A673 (cell line): ENCODE results near the gene PKD1. TPM values are rescaled to one million over a fixed set of nuclear protein-coding genes. Genes with fewer than 3 reads are reported as not detected.

Experiments used
- BruUV-seq: library from RNA; stranded (reverse); fragments of 400-500 nt; replicated peaks from 2 replicates; lab custom pipeline; 2021; lab: Mats Ljungman, UMichigan
- CTCF ChIA-PET: fragments of 300-600 bp; sonication (Branson Sonifier 250); formaldehyde crosslinking; loops from one replicate; lab custom pipeline; 2022; ENCODE audit warnings: antibody characterized with exemption; lab: Charles Lee
- POLR2A ChIA-PET: fragments of 300-600 bp; sonication (Branson Sonifier 250); formaldehyde crosslinking; loops from one replicate; lab custom pipeline; 2022; ENCODE audit warnings: antibody characterized with exemption; ENCODE audit not compliant: low non-redundant PET; lab: Charles Lee
- DNase-seq: peaks from one replicate; pipeline ENCODE4 v3.0.0-alpha.2; 2015; ENCODE audit warnings: low spot score
- H3K27ac ChIP-seq: fragments of 200-600 bp; sonication (generic); 2 replicates; pipeline ENCODE4 v1.5.1; 2016; ENCODE audit warnings: mixed run types, low read depth, mild to moderate bottlenecking, mixed read lengths, antibody characterized with exemption, low read length; ENCODE audit not compliant: poor library complexity, severe bottlenecking
- H3K27me3 ChIP-seq: fragments of 200-600 bp; sonication (generic); replicated peaks from 2 replicates; pipeline ENCODE4 v1.6.1; 2017; ENCODE audit warnings: mixed run types, low read depth, mild to moderate bottlenecking, mixed read lengths, antibody characterized with exemption, low read length; ENCODE audit not compliant: insufficient read depth, poor library complexity
- H3K36me3 ChIP-seq: fragments of 200-600 bp; sonication (generic); 2 replicates; pipeline ENCODE4 v1.6.1; 2016; ENCODE audit warnings: mixed run types, mild to moderate bottlenecking, mixed read lengths, antibody characterized with exemption, low read length; ENCODE audit not compliant: insufficient read depth, poor library complexity, severe bottlenecking
- H3K4me1 ChIP-seq: fragments of 200-600 bp; sonication (generic); 2 replicates; pipeline ENCODE4 v1.6.1; 2017; ENCODE audit warnings: mixed run types, mild to moderate bottlenecking, mixed read lengths, antibody characterized with exemption, low read length; ENCODE audit not compliant: insufficient read depth, poor library complexity, severe bottlenecking
- H3K4me3 ChIP-seq: fragments of 200-600 bp; sonication (generic); 2 replicates; pipeline ENCODE4 v1.5.1; 2016; ENCODE audit warnings: low read depth, mixed run types, mild to moderate bottlenecking, mixed read lengths, low read length; ENCODE audit not compliant: poor library complexity, severe bottlenecking
- H3K9me3 ChIP-seq: fragments of 200-600 bp; sonication (generic); 2 replicates; pipeline ENCODE4 v1.6.1; 2016; ENCODE audit warnings: mixed run types, low read depth, mild to moderate bottlenecking, mixed read lengths, antibody characterized with exemption, low read length; ENCODE audit not compliant: poor library complexity, severe bottlenecking
- EZH2 ChIP-seq: fragments of 200-600 bp; sonication (generic); IDR thresholded peaks from 2 replicates; pipeline ENCODE4 v1.6.1; 2017; ENCODE audit warnings: borderline replicate concordance, low read depth, mild to moderate bottlenecking, mixed read lengths, antibody characterized with exemption, low read length; ENCODE audit not compliant: poor library complexity, severe bottlenecking
- intact Hi-C: fragments of 100-400 bp; cut with micrococcal nuclease; formaldehyde crosslinking; loops from one replicate; pipeline ENCODE4 v1.10.0; 2022; ENCODE audit not compliant: unreplicated experiment
- total RNA-seq: library from RNA; stranded (reverse); gene quantifications from 2 replicates; pipeline ENCODE4 v1.2.3, GENCODE V29; 2021
- TF ChIP-seq, protein P1 (sequence below): fragments of 300-800, 200-600 bp; sonication (generic); conservative IDR thresholded peaks from 2 replicates; pipeline ENCODE4 v1.5.1; 2017; ENCODE audit warnings: low read depth, mild to moderate bottlenecking, antibody characterized with exemption, low read length, moderate library complexity, mixed read lengths

The PKD1 gene
- total RNA-seq, 1 experiment from 2014 or later, result 121 TPM

DNA sequence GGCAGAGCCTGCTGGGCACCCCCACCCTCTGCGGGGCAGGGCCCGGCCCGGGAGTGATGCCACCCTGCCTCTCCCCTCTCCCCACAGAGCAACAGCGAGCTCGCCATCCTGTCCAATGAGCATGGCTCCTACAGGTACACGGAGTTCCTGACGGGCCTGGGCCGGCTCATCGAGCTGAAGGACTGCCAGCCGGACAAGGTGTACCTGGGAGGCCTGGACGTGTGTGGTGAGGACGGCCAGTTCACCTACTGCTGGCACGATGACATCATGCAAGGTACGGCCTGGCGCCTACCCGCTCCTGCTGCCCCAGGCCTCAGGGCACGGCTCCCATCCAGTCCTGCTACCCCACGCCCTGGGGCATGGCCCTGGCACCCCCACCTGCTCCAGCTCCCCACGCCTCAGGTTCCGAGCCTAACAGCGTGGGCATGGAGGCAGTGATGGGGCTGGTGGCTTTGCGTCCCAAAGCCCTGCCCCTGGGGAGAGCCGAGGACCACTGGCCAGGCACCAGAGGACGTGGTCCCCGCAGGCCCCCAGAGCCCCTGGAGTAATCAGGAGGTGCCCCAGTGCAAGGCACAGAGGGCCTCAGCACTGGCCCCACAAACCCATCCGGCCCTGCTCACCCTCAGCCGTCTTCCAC lies 49.5 kb downstream of the PKD1 start:
- no peak for DNase-seq
- Histone ChIP-seq H3K27me3 (no peaks in the 10 kb centered on the region), H3K36me3 (peaks cover 33% of the 10 kb centered on the region), H3K4me3 (no peak overlapping the region), H3K27ac (no peak overlapping the region), H3K9me3 (no peaks in the 10 kb centered on the region), H3K4me1 (no peaks in the 10 kb centered on the region)
- TF ChIP-seq, protein P1, sequence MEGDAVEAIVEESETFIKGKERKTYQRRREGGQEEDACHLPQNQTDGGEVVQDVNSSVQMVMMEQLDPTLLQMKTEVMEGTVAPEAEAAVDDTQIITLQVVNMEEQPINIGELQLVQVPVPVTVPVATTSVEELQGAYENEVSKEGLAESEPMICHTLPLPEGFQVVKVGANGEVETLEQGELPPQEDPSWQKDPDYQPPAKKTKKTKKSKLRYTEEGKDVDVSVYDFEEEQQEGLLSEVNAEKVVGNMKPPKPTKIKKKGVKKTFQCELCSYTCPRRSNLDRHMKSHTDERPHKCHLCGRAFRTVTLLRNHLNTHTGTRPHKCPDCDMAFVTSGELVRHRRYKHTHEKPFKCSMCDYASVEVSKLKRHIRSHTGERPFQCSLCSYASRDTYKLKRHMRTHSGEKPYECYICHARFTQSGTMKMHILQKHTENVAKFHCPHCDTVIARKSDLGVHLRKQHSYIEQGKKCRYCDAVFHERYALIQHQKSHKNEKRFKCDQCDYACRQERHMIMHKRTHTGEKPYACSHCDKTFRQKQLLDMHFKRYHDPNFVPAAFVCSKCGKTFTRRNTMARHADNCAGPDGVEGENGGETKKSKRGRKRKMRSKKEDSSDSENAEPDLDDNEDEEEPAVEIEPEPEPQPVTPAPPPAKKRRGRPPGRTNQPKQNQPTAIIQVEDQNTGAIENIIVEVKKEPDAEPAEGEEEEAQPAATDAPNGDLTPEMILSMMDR, result no peak
- TF ChIP-seq EZH2, result no peak
- BruUV-seq, result no TSS peak
- POLR2A ChIA-PET, result no interaction called here
- intact Hi-C loops, result no loop called here
- CTCF ChIA-PET, result interaction anchor here (1.6 kb wide), 1 partner anchor 54 kb away, joined by 4 read pairs; no protein-coding TSS in a partner anchor

GRCh38 chr16:2085669-2086068 lies 50.0 kb downstream of the PKD1 start:
- BruUV-seq, result no TSS peak
- intact Hi-C loops, result no loop called here
- no peak for DNase-seq
- no peak for TF ChIP-seq EZH2
- TF ChIP-seq, protein P1, result no peak
- Histone ChIP-seq H3K4me3 (no peak overlapping the region), H3K9me3 (no peaks in the 10 kb centered on the region), H3K27me3 (no peaks in the 10 kb centered on the region), H3K36me3 (peaks cover 31% of the 10 kb centered on the region), H3K27ac (no peak overlapping the region), H3K4me1 (no peaks in the 10 kb centered on the region)
- ChIA-PET CTCF (interaction anchor here (1.6 kb wide), 1 partner anchor 55 kb away, joined by 4 read pairs; no protein-coding TSS in a partner anchor), POLR2A (no interaction called here)

- Histone ChIP-seq H3K27me3 (no peaks in the 10 kb centered on the region), H3K4me3 (no peak overlapping the region), H3K9me3 (no peaks in the 10 kb centered on the region), H3K27ac (no peak overlapping the region), H3K36me3 (peaks cover 26% of the 10 kb centered on the region), H3K4me1 (no peaks in the 10 kb centered on the region)
- POLR2A ChIA-PET, result no interaction called here
- TF ChIP-seq, protein P1, result no peak
- no peak for TF ChIP-seq EZH2
- BruUV-seq, result no TSS peak
- no peak for DNase-seq
- intact Hi-C loops, result no loop called here
- CTCF ChIA-PET, result interaction anchor here (1.6 kb wide), 1 partner anchor 55 kb away, joined by 4 read pairs; no protein-coding TSS in a partner anchor
Observed at GRCh38 chr16:2084895-2085625, 50.6 kb downstream of the PKD1 start.
